H9 (cell line): ENCODE results near the gene SRY. TPM values are rescaled to one million over a fixed set of nuclear protein-coding genes. Genes with fewer than 3 reads are reported as not detected.

ENCODE experiments used
- DNase-seq: peaks from one replicate; pipeline ENCODE4 v3.0.0-alpha.2; 2017
- H2AFZ ChIP-seq: one replicate; pipeline ENCODE4 v1.6.1; 2013; ENCODE audit warnings: mild to moderate bottlenecking, low read length, control low read depth, moderate library complexity
- H2AK5ac ChIP-seq: 2 replicates; pipeline ENCODE4 v1.6.1; 2013; ENCODE audit warnings: low read length, control low read depth, mixed read lengths; ENCODE audit not compliant: insufficient read length
- H2BK120ac ChIP-seq: one replicate; pipeline ENCODE4 v1.6.1; 2013; ENCODE audit warnings: low read depth, mild to moderate bottlenecking, low read length, control low read depth, inconsistent platforms; ENCODE audit not compliant: poor library complexity, severe bottlenecking
- H2BK12ac ChIP-seq: 2 replicates; pipeline ENCODE4 v1.6.1; 2013; ENCODE audit warnings: low read length, control low read depth, mixed read lengths, low read depth; ENCODE audit not compliant: insufficient read length
- H2BK15ac ChIP-seq: 2 replicates; pipeline ENCODE4 v1.6.1; 2013; ENCODE audit warnings: low read depth, low read length, control low read depth
- H2BK20ac ChIP-seq: one replicate; pipeline ENCODE4 v1.6.1; 2013; ENCODE audit warnings: low read depth, mild to moderate bottlenecking, low read length, control low read depth, inconsistent platforms; ENCODE audit not compliant: poor library complexity, severe bottlenecking
- H2BK5ac ChIP-seq: 2 replicates; pipeline ENCODE4 v1.6.1; 2013; ENCODE audit warnings: low read length, control low read depth, mixed read lengths; ENCODE audit not compliant: insufficient read length
- H3K14ac ChIP-seq: 2 replicates; pipeline ENCODE4 v1.6.1; 2013; ENCODE audit warnings: low read length, control low read depth; ENCODE audit not compliant: insufficient read depth
- H3K18ac ChIP-seq: 2 replicates; pipeline ENCODE4 v1.6.1; 2013; ENCODE audit warnings: low read depth, mild to moderate bottlenecking, mixed read lengths, low read length, control low read depth; ENCODE audit not compliant: insufficient read length
- H3K23ac ChIP-seq: 2 replicates; pipeline ENCODE4 v1.6.1; 2013; ENCODE audit warnings: low read length, control low read depth, mixed read lengths, low read depth; ENCODE audit not compliant: insufficient read length
- H3K23me2 ChIP-seq: 2 replicates; pipeline ENCODE4 v1.6.1; 2013; ENCODE audit warnings: low read depth, mild to moderate bottlenecking, mixed read lengths, low read length, control low read depth; ENCODE audit not compliant: insufficient read length, poor library complexity, severe bottlenecking
- H3K27ac ChIP-seq: 2 replicates; pipeline ENCODE4 v1.5.1; 2013; ENCODE audit warnings: low read length, control low read depth, mixed read lengths, low read depth; ENCODE audit not compliant: insufficient read length
- H3K27me3 ChIP-seq: 2 replicates; pipeline ENCODE4 v1.6.1; 2013; ENCODE audit warnings: low read length, control low read depth, inconsistent platforms; ENCODE audit not compliant: insufficient read depth
- H3K4ac ChIP-seq: 2 replicates; pipeline ENCODE4 v1.6.1; 2013; ENCODE audit warnings: low read depth, mild to moderate bottlenecking, control low read depth, inconsistent platforms, low read length, moderate library complexity
- H3K4me1 ChIP-seq: 2 replicates; pipeline ENCODE4 v1.6.1; 2013; ENCODE audit warnings: low read length, control low read depth, inconsistent platforms; ENCODE audit not compliant: insufficient read depth
- H3K4me2 ChIP-seq: 2 replicates; pipeline ENCODE4 v1.6.1; 2013; ENCODE audit warnings: low read length, control low read depth, mixed read lengths; ENCODE audit not compliant: insufficient read length, insufficient read depth
- H3K56ac ChIP-seq: 2 replicates; pipeline ENCODE4 v1.6.1; 2013; ENCODE audit warnings: low read depth, mild to moderate bottlenecking, mixed read lengths, low read length, control low read depth; ENCODE audit not compliant: insufficient read length
- H3K79me1 ChIP-seq: 2 replicates; pipeline ENCODE4 v1.6.1; 2013; ENCODE audit warnings: low read depth, mild to moderate bottlenecking, moderate library complexity, low read length, control low read depth, inconsistent platforms; ENCODE audit not compliant: insufficient read depth, poor library complexity, severe bottlenecking
- H3K79me2 ChIP-seq: 2 replicates; pipeline ENCODE4 v1.6.1; 2013; ENCODE audit warnings: low read length, control low read depth, inconsistent platforms; ENCODE audit not compliant: insufficient read depth
- H3K9ac ChIP-seq: 2 replicates; pipeline ENCODE4 v1.6.1; 2013; ENCODE audit warnings: low read length, control low read depth, mixed read lengths; ENCODE audit not compliant: insufficient read length; ENCODE audit errors: extremely low read depth
- H3K9me3 ChIP-seq: one replicate; pipeline ENCODE4 v1.6.1; 2013; ENCODE audit warnings: low read depth, low read length, inconsistent platforms; ENCODE audit not compliant: control insufficient read depth
- H3T11ph ChIP-seq: one replicate; pipeline ENCODE4 v1.6.1; 2013; ENCODE audit warnings: mild to moderate bottlenecking, low read length, control low read depth, inconsistent platforms
- H4K20me1 ChIP-seq: one replicate; pipeline ENCODE4 v1.6.1; 2013; ENCODE audit not compliant: control insufficient read depth, insufficient read length, insufficient read depth
- H4K5ac ChIP-seq: 2 replicates; pipeline ENCODE4 v1.6.1; 2013; ENCODE audit warnings: low read depth, mild to moderate bottlenecking, mixed read lengths, low read length, control low read depth; ENCODE audit not compliant: insufficient read length
- H4K8ac ChIP-seq: replicated peaks from 2 replicates; pipeline ENCODE4 v1.6.1; 2013; ENCODE audit warnings: low read length, control low read depth, mixed read lengths, low read depth; ENCODE audit not compliant: insufficient read length
- H4K91ac ChIP-seq: 2 replicates; pipeline ENCODE4 v1.6.1; 2013; ENCODE audit warnings: low read depth, mild to moderate bottlenecking, moderate library complexity, mixed read lengths, low read length, control low read depth; ENCODE audit not compliant: insufficient read length
- H3K27ac Mint-ChIP-seq, 3 experiments: 2 replicates in 2 of 3; 3 replicates in 1 of 3; pipeline ENCODE4 v1.8.0; 2020 to 2021; ENCODE audit warnings: mixed read lengths in 3 of 3, mild to moderate bottlenecking in 1 of 3, moderate library complexity in 1 of 3
- H3K27me3 Mint-ChIP-seq: 2 replicates; pipeline ENCODE4 v1.8.0; 2021; ENCODE audit warnings: low read depth, mild to moderate bottlenecking, moderate library complexity, mixed read lengths
- H3K36me3 Mint-ChIP-seq, 3 experiments: 2 replicates in 2 of 3; 3 replicates in 1 of 3; pipeline ENCODE4 v1.8.0; 2020 to 2021; ENCODE audit warnings: low read depth in 3 of 3, mixed read lengths in 3 of 3; ENCODE audit not compliant: insufficient read depth in 1 of 3
- H3K4me1 Mint-ChIP-seq, 2 experiments: 2 replicates each; pipeline ENCODE4 v1.8.0; 2020; ENCODE audit warnings: mixed read lengths in 2 of 2
- H3K4me3 Mint-ChIP-seq, 2 experiments: 2 replicates in 1 of 2; 3 replicates in 1 of 2; pipeline ENCODE4 v1.8.0; 2020 to 2021; ENCODE audit warnings: mild to moderate bottlenecking in 2 of 2, mixed read lengths in 2 of 2, moderate library complexity in 1 of 2
- H3K9me3 Mint-ChIP-seq, 2 experiments: 2 replicates in 1 of 2; 3 replicates in 1 of 2; pipeline ENCODE4 v1.8.0; 2020; ENCODE audit warnings: mild to moderate bottlenecking in 2 of 2, mixed read lengths in 2 of 2, moderate library complexity in 1 of 2
- WGBS: extraction: QIAGEN DNeasy Blood & Tissue Kit; methylation state at CpG from one replicate; pipeline ENCODE4 v1.1.7; 2013; ENCODE audit warnings: missing lambda C conversion rate, low lambda C conversion rate, mixed read lengths; ENCODE audit not compliant: insufficient read length; ENCODE audit errors: extremely low coverage; 5-methylcytosine and 5-hydroxymethylcytosine counted together
- total RNA-seq: library from RNA; stranded (reverse); gene quantifications from 2 replicates; pipeline ENCODE4 v1.2.1, GENCODE V29; 2021
- TF ChIP-seq, protein P1 (sequence below): fragments of 200-600 bp; sonication (generic); conservative IDR thresholded peaks from 3 replicates; pipeline ENCODE4 v1.8.0; 2021; ENCODE audit warnings: antibody characterized with exemption, mild to moderate bottlenecking

Gene SRY
- total RNA-seq, 1 experiment from 2014 or later = not detected

DNA sequence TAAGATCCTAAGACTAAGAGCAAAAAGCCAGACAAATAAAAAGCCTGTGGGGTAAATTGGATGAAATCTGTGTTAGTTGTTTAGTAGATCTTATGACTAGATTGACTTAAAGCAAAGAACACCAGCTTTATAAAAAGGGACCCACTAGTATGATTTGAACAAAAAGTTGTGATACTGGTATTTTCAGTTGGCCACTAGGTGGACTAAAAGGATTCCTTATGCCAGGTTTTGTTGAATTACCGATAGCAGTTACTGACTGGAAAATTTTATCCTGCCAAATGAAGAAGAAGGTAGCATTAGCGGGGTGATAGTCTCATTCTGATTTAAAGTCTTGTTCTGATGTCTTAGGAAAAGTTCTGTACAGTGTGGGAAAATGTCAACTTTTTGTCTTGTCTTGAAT, 12.8 kb upstream of the SRY start:
- H3K36me3 Mint-ChIP-seq = no peaks in the 10 kb centered on the region
- Histone ChIP-seq H3K4ac (no peak overlapping the region), H3K4me1 (no peaks in the 10 kb centered on the region), H3K27ac (no peak overlapping the region), H2BK15ac (no peak overlapping the region), H3K79me2 (no peaks in the 10 kb centered on the region), H2BK120ac (no peak overlapping the region), H4K8ac (no peak overlapping the region), H3K56ac (no peak overlapping the region), H3K4me2 (no peak overlapping the region), H2BK20ac (no peak overlapping the region), H3K9me3 (no peaks in the 10 kb centered on the region), H3K14ac (no peak overlapping the region), H3K27me3 (no peaks in the 10 kb centered on the region), H4K91ac (no peak overlapping the region), H2AFZ (no peak overlapping the region), H4K20me1 (no peaks in the 10 kb centered on the region), H3T11ph (no peak overlapping the region), H3K9ac (no peak overlapping the region), H2AK5ac (no peak overlapping the region), H2BK12ac (no peak overlapping the region), H3K18ac (no peak overlapping the region), H2BK5ac (no peak overlapping the region), H4K5ac (no peak overlapping the region), H3K23ac (no peak overlapping the region), H3K23me2 (no peaks in the 10 kb centered on the region), H3K79me1 (no peaks in the 10 kb centered on the region)
- no peak overlapping the region for H3K27ac Mint-ChIP-seq
- TF ChIP-seq, protein P1, sequence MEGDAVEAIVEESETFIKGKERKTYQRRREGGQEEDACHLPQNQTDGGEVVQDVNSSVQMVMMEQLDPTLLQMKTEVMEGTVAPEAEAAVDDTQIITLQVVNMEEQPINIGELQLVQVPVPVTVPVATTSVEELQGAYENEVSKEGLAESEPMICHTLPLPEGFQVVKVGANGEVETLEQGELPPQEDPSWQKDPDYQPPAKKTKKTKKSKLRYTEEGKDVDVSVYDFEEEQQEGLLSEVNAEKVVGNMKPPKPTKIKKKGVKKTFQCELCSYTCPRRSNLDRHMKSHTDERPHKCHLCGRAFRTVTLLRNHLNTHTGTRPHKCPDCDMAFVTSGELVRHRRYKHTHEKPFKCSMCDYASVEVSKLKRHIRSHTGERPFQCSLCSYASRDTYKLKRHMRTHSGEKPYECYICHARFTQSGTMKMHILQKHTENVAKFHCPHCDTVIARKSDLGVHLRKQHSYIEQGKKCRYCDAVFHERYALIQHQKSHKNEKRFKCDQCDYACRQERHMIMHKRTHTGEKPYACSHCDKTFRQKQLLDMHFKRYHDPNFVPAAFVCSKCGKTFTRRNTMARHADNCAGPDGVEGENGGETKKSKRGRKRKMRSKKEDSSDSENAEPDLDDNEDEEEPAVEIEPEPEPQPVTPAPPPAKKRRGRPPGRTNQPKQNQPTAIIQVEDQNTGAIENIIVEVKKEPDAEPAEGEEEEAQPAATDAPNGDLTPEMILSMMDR = no peak
- H3K4me3 Mint-ChIP-seq = no peak overlapping the region
- no peaks in the 10 kb centered on the region for H3K27me3 Mint-ChIP-seq
- H3K9me3 Mint-ChIP-seq = no peaks in the 10 kb centered on the region
- WGBS = no CpG with 5 or more reads among the region's 2 CpGs
- no peaks in the 10 kb centered on the region for H3K4me1 Mint-ChIP-seq
- DNase-seq = no peak
